PC-3 (cell line): ENCODE measurements around the gene DACT2. TPM values are rescaled to one million over a fixed set of nuclear protein-coding genes. Genes with fewer than 3 reads are reported as not detected.

ENCODE experiments used
- ATAC-seq: fragments of 200-7000 bp; cut with Tn5 transposase; 2 replicates; pipeline ENCODE4 v1.9.1; 2020; ENCODE audit warnings: mild to moderate bottlenecking, moderate library complexity
- BruUV-seq: library from RNA; stranded (reverse); fragments of 400-500 nt; replicated peaks from 2 replicates; lab custom pipeline; 2021; lab: Mats Ljungman, UMichigan
- CTCF ChIA-PET: fragments of 300-600 bp; sonication (Branson Sonifier 250); formaldehyde crosslinking; loops from one replicate; lab custom pipeline; 2022; ENCODE audit warnings: antibody characterized with exemption; lab: Charles Lee
- POLR2A ChIA-PET: fragments of 300-600 bp; sonication (Branson Sonifier 250); formaldehyde crosslinking; loops from one replicate; lab custom pipeline; 2022; ENCODE audit warnings: antibody characterized with exemption; ENCODE audit not compliant: unreplicated experiment; lab: Charles Lee
- DNase-seq: peaks from one replicate; pipeline ENCODE4 v3.0.0-alpha.2; 2015
- H2AFZ ChIP-seq: fragments of 300-600 bp; sonication (generic); 2 replicates; pipeline ENCODE4 v1.6.0; 2016; ENCODE audit warnings: antibody characterized with exemption, low read length
- H3F3A ChIP-seq: fragments of 300-600 bp; sonication (generic); one replicate; pipeline ENCODE4 v1.6.0; 2017; ENCODE audit warnings: antibody characterized with exemption, low read length, control low read depth, mild to moderate bottlenecking; ENCODE audit not compliant: unreplicated experiment
- H3K27ac ChIP-seq: fragments of 300-600 bp; sonication (generic); 2 replicates; pipeline ENCODE4 v1.5.1; 2016; ENCODE audit warnings: mild to moderate bottlenecking, low read length
- H3K27me3 ChIP-seq: fragments of 300-600 bp; sonication (generic); 2 replicates; pipeline ENCODE4 v1.6.1; 2016; ENCODE audit warnings: low read length, mixed read lengths
- H3K36me3 ChIP-seq: fragments of 300-600 bp; sonication (generic); 2 replicates; pipeline ENCODE4 v1.6.1; 2016; ENCODE audit warnings: low read depth, mixed run types, low read length, mixed read lengths
- H3K4me1 ChIP-seq: fragments of 300-600 bp; sonication (generic); 2 replicates; pipeline ENCODE4 v1.5.1; 2016; ENCODE audit warnings: low read length; ENCODE audit not compliant: insufficient read depth
- H3K4me2 ChIP-seq: fragments of 300-600 bp; sonication (generic); 2 replicates; pipeline ENCODE4 v1.6.0; 2016; ENCODE audit warnings: low read length
- H3K4me3 ChIP-seq: fragments of 300-600 bp; sonication (generic); 2 replicates; pipeline ENCODE4 v1.5.1; 2016; ENCODE audit warnings: mild to moderate bottlenecking, low read length, mixed read lengths
- H3K79me2 ChIP-seq: fragments of 300-600 bp; sonication (generic); 2 replicates; pipeline ENCODE4 v1.6.1; 2017; ENCODE audit warnings: low read length, mixed read lengths
- H3K9ac ChIP-seq: fragments of 300-600 bp; sonication (generic); 2 replicates; pipeline ENCODE4 v1.6.0; 2016; ENCODE audit warnings: mild to moderate bottlenecking, low read length
- H3K9me2 ChIP-seq: fragments of 300-600 bp; sonication (generic); replicated peaks from 2 replicates; pipeline ENCODE4 v1.6.1; 2016; ENCODE audit warnings: mixed run types, low read length, mixed read lengths
- H3K9me3 ChIP-seq: fragments of 300-600 bp; sonication (generic); 2 replicates; pipeline ENCODE4 v1.6.1; 2016; ENCODE audit warnings: low read length, mixed read lengths
- H4K20me1 ChIP-seq: fragments of 300-600 bp; sonication (generic); 2 replicates; pipeline ENCODE4 v1.6.1; 2016; ENCODE audit warnings: low read length, mixed read lengths
- CTCF ChIP-seq: fragments of 300-600 bp; sonication (generic); conservative IDR thresholded peaks from 2 replicates; pipeline ENCODE4 v1.5.1; 2017; ENCODE audit warnings: antibody characterized with exemption, low read depth, mild to moderate bottlenecking, low read length
- EZH2 ChIP-seq: fragments of 300-600 bp; sonication (generic); IDR thresholded peaks from one replicate; pipeline ENCODE4 v1.6.1; 2017; ENCODE audit warnings: antibody characterized with exemption, mild to moderate bottlenecking, low read length; ENCODE audit not compliant: unreplicated experiment
- EZH2phosphoT487 ChIP-seq: fragments of 300-600 bp; sonication (generic); IDR thresholded peaks from 2 replicates; pipeline ENCODE4 v1.6.1; 2018; ENCODE audit warnings: mild to moderate bottlenecking, antibody characterized with exemption, low read length, borderline replicate concordance
- intact Hi-C: fragments of 100-400 bp; cut with micrococcal nuclease; formaldehyde crosslinking; loops from 2 replicates; pipeline ENCODE4 v1.9.0; 2023
- total RNA-seq: library from RNA; depleted of rRNA; stranded (reverse); fragments of >200 nt; gene quantifications from 2 replicates; pipeline ENCODE4 v1.2.3, GENCODE V29; 2014

DACT2 gene
- total RNA-seq, 1 experiment from 2014 or later, result not detected

GRCh38 chr6:168326294-168327261 is 7.0 kb upstream of the DACT2 start:
- H3K4me3 ChIP-seq, result no peak overlapping the region
- 0 out of 2 replicates have a peak, but pooled peaks cover 6% of the 10 kb centered on the region for H3K27me3 ChIP-seq
- ATAC-seq, result no peak
- H3F3A ChIP-seq, result no peaks in the 10 kb centered on the region
- H3K79me2 ChIP-seq, result no peaks in the 10 kb centered on the region
- no peak overlapping the region for H3K4me2 ChIP-seq
- BruUV-seq, result no TSS peak
- H3K9ac ChIP-seq, result no peak overlapping the region
- intact Hi-C loops, result no loop called here
- peak; percentile 4 for DNase-seq
- no peaks in the 10 kb centered on the region for H3K36me3 ChIP-seq
- ChIA-PET POLR2A (no interaction called here), CTCF (no interaction called here)
- no peaks in the 10 kb centered on the region for H3K9me3 ChIP-seq
- H2AFZ ChIP-seq, result no peak overlapping the region
- H4K20me1 ChIP-seq, result no peaks in the 10 kb centered on the region
- H3K4me1 ChIP-seq, result no peaks in the 10 kb centered on the region
- TF ChIP-seq CTCF, result no peak
- no peak for TF ChIP-seq EZH2phosphoT487
- no peak for TF ChIP-seq EZH2
- no peaks in the 10 kb centered on the region for H3K9me2 ChIP-seq
- H3K27ac ChIP-seq, result no peak overlapping the region

- Histone ChIP-seq H3K27ac (no peak overlapping the region), H3K9me2 (no peaks in the 10 kb centered on the region), H3F3A (no peaks in the 10 kb centered on the region), H3K9me3 (no peaks in the 10 kb centered on the region), H3K27me3 (peaks cover 30% of the 10 kb centered on the region), H3K4me3 (no peak overlapping the region), H4K20me1 (no peaks in the 10 kb centered on the region), H3K4me1 (no peaks in the 10 kb centered on the region), H3K4me2 (no peak overlapping the region), H2AFZ (no peak overlapping the region), H3K9ac (no peak overlapping the region), H3K79me2 (no peaks in the 10 kb centered on the region), H3K36me3 (no peaks in the 10 kb centered on the region)
- ChIA-PET CTCF (no interaction called here), POLR2A (no interaction called here)
- DNase-seq, result no peak
- no TSS peak for BruUV-seq
- TF ChIP-seq EZH2phosphoT487 (no peak), CTCF (no peak), EZH2 (no peak)
- intact Hi-C loops, result no loop called here
- ATAC-seq, result no peak
Measured at GRCh38 chr6:168322966-168323365, 3.4 kb upstream of the DACT2 start.

- ChIA-PET CTCF (no interaction called here), POLR2A (no interaction called here)
- intact Hi-C loops, result no loop called here
- TF ChIP-seq CTCF (no peak), EZH2 (no peak), EZH2phosphoT487 (no peak)
- Histone ChIP-seq H4K20me1 (no peaks in the 10 kb centered on the region), H3F3A (no peaks in the 10 kb centered on the region), H3K36me3 (no peaks in the 10 kb centered on the region), H3K9ac (no peak overlapping the region), H3K9me3 (no peaks in the 10 kb centered on the region), H3K27ac (no peak overlapping the region), H2AFZ (no peak overlapping the region), H3K9me2 (no peaks in the 10 kb centered on the region), H3K4me3 (no peak overlapping the region), H3K79me2 (no peaks in the 10 kb centered on the region), H3K4me1 (no peaks in the 10 kb centered on the region), H3K4me2 (no peak overlapping the region), H3K27me3 (peaks cover 33% of the 10 kb centered on the region)
- BruUV-seq, result no TSS peak
- DNase-seq (no peak), ATAC-seq (no peak)
Measured at GRCh38 chr6:168320634-168321033, 1.1 kb upstream of the DACT2 start.
